Endothelial cell of umbilical vein (primary cell): Measurements from ENCODE around the gene APBB2. TPM values are rescaled to one million over a fixed set of nuclear protein-coding genes. Genes with fewer than 3 reads are reported as not detected.

ENCODE experiments used
- BruUV-seq: library from RNA; stranded (reverse); fragments of 400-500 nt; replicated peaks from 2 replicates; lab custom pipeline; 2021; lab: Mats Ljungman, UMichigan
- CTCF ChIA-PET: fragments of 300-600, 350-600 bp; sonication (Branson Sonifier 250); formaldehyde crosslinking; loops from one replicate; lab custom pipeline; 2021; ENCODE audit warnings: antibody characterized with exemption, inconsistent platforms; lab: Charles Lee
- POLR2A ChIA-PET: fragments of 300-600, 350-600 bp; sonication (Branson Sonifier 250); formaldehyde crosslinking; loops from one replicate; lab custom pipeline; 2021; ENCODE audit warnings: antibody characterized with exemption, inconsistent platforms; lab: Charles Lee
- DNase-seq: peaks from one replicate; pipeline ENCODE4 v3.0.0-alpha.2; 2011; ENCODE audit warnings: low read depth, low spot score
- FAIRE-seq: peaks from 2 replicates; lab custom pipeline; 2011; peaks lifted over from hg19 to GRCh38; lab: Jason Lieb, UNC
- H2AFZ ChIP-seq: 2 replicates; pipeline ENCODE4 v1.6.0; 2012; ENCODE audit warnings: low read depth, low read length, control low read depth, inconsistent platforms
- H3K27ac ChIP-seq: 2 replicates; pipeline ENCODE4 v1.5.1; 2011; ENCODE audit warnings: low read depth, mild to moderate bottlenecking, control low read depth, low read length, moderate library complexity; ENCODE audit not compliant: insufficient read depth
- H3K27me3 ChIP-seq, 2 experiments: 2 replicates each; pipeline versions ENCODE4 v1.6.0 to v1.6.1; 2011; ENCODE audit warnings: low read length in 2 of 2, mixed read lengths in 1 of 2; ENCODE audit not compliant: control insufficient read depth in 2 of 2, insufficient read depth in 2 of 2
- H3K36me3 ChIP-seq, 2 experiments: 2 replicates in 1 of 2; 3 replicates in 1 of 2; pipeline ENCODE4 v1.5.1; 2011; ENCODE audit warnings: low read length in 2 of 2, mild to moderate bottlenecking in 1 of 2, moderate library complexity in 1 of 2; ENCODE audit not compliant: control insufficient read depth in 2 of 2, insufficient read depth in 2 of 2; ENCODE audit errors: extremely low read depth in 1 of 2
- H3K4me1 ChIP-seq: 3 replicates; pipeline ENCODE4 v1.5.1; 2011; ENCODE audit warnings: mild to moderate bottlenecking, low read length; ENCODE audit not compliant: control insufficient read depth, insufficient read depth; ENCODE audit errors: extremely low read depth
- H3K4me2 ChIP-seq: 2 replicates; pipeline ENCODE4 v1.6.1; 2011; ENCODE audit warnings: low read length, control low read depth, mixed read lengths; ENCODE audit not compliant: insufficient read depth
- H3K4me3 ChIP-seq, 3 experiments: fragments of 200-600 bp in 1 of 3; sonication (generic), shearing (Covaris generic) in 1 of 3; replicated peaks in 1 of 3; 2 replicates each; pipeline ENCODE4 v1.5.1; 2011 to 2016; ENCODE audit warnings: control low read depth in 3 of 3, low read length in 3 of 3, mild to moderate bottlenecking in 2 of 3, inconsistent platforms in 1 of 3, low read depth in 1 of 3, moderate library complexity in 1 of 3; ENCODE audit not compliant: insufficient read depth in 1 of 3
- H3K79me2 ChIP-seq: 2 replicates; pipeline ENCODE4 v1.6.0; 2012; ENCODE audit warnings: low read length, inconsistent platforms; ENCODE audit not compliant: control insufficient read depth, insufficient read depth
- H3K9ac ChIP-seq: replicated peaks from 2 replicates; pipeline ENCODE3; 2011; ENCODE audit warnings: low read length, control low read depth; ENCODE audit not compliant: insufficient read depth; ENCODE audit errors: extremely low read depth
- H3K9me1 ChIP-seq: replicated peaks from 3 replicates; pipeline ENCODE4 v1.6.0; 2011; ENCODE audit warnings: mild to moderate bottlenecking, low read length; ENCODE audit not compliant: control insufficient read depth, insufficient read depth; ENCODE audit errors: extremely low read depth
- H3K9me3 ChIP-seq: replicated peaks from 2 replicates; pipeline ENCODE4 v1.5.1; 2012; ENCODE audit warnings: low read length, inconsistent platforms; ENCODE audit not compliant: control insufficient read depth, insufficient read depth
- H4K20me1 ChIP-seq: replicated peaks from 2 replicates; pipeline ENCODE3; 2011; ENCODE audit warnings: mild to moderate bottlenecking, low read length; ENCODE audit not compliant: control insufficient read depth, insufficient read depth; ENCODE audit errors: extremely low read depth
- CTCF ChIP-seq, 2 donors: IDR thresholded peaks; 1 replicate in 1 of 2; 2 replicates in 1 of 2; pipeline ENCODE4 v1.5.1; 2011; ENCODE audit warnings: low read length in 2 of 2, mild to moderate bottlenecking in 2 of 2, moderate library complexity in 2 of 2, control low read depth in 1 of 2, inconsistent platforms in 1 of 2, low read depth in 1 of 2; ENCODE audit not compliant: insufficient read depth in 1 of 2; ENCODE audit errors: extremely low read depth in 1 of 2
- EZH2 ChIP-seq: IDR thresholded peaks from 2 replicates; pipeline ENCODE4 v1.6.1; 2012; ENCODE audit warnings: borderline replicate concordance, low read depth, mild to moderate bottlenecking, moderate library complexity, low read length, inconsistent platforms; ENCODE audit not compliant: severe bottlenecking
- FOS ChIP-seq: IDR thresholded peaks from 2 replicates; pipeline ENCODE4 v1.6.1; 2011; ENCODE audit warnings: mild to moderate bottlenecking, low read length, moderate library complexity, borderline replicate concordance; ENCODE audit not compliant: insufficient read depth
- GATA2 ChIP-seq: IDR thresholded peaks from 2 replicates; pipeline ENCODE4 v1.7.0; 2011; ENCODE audit warnings: low read depth, mild to moderate bottlenecking, moderate library complexity, mixed read lengths, low read length; ENCODE audit not compliant: insufficient read length, insufficient read depth
- JUN ChIP-seq: IDR thresholded peaks from 2 replicates; pipeline ENCODE4 v1.6.1; 2011; ENCODE audit warnings: borderline replicate concordance, low read depth; ENCODE audit not compliant: insufficient read length, insufficient read depth
- MAX ChIP-seq: IDR thresholded peaks from 2 replicates; pipeline ENCODE4 v1.6.1; 2011; ENCODE audit not compliant: insufficient read depth, insufficient read length
- MYC ChIP-seq: IDR thresholded peaks from one replicate; pipeline ENCODE4 v1.6.1; 2011; ENCODE audit warnings: mild to moderate bottlenecking, low read depth, low read length
- POLR2A ChIP-seq: IDR thresholded peaks from 2 replicates; pipeline ENCODE4 v1.6.1; 2012; ENCODE audit warnings: low read depth, mild to moderate bottlenecking, control low read depth, low read length
- POLR2AphosphoS5 ChIP-seq: IDR thresholded peaks from 2 replicates; pipeline ENCODE4 v1.6.1; 2012; ENCODE audit warnings: low read depth, mild to moderate bottlenecking, control low read depth, low read length, moderate library complexity; ENCODE audit not compliant: insufficient read depth
- dilution Hi-C: fragments of 300-500 bp; cut with MboI; formaldehyde crosslinking; loops from one replicate; pipeline ENCODE4 v1.15.0; 2019; ENCODE audit warnings: low sequenced_read_pairs; ENCODE audit not compliant: extremely low pct_ligation_motif_present
- intact Hi-C: fragments of 100-400 bp; cut with micrococcal nuclease; formaldehyde crosslinking; loops from one replicate; pipeline ENCODE4 v1.10.0; 2022
- polyA plus RNA-seq, 4 experiments: library from polyadenylated mRNA; depleted of rRNA in 3 of 4; stranded (reverse) in 3 of 4; unstranded in 1 of 4; fragments of >200 nt; gene quantifications; 2 replicates each; pipeline versions ENCODE4 v1.2.1 to v1.2.3, GENCODE V29; 2011 to 2012; ENCODE audit warnings: missing spikeins in 1 of 4
- total RNA-seq: library from RNA; stranded (reverse); gene quantifications from 2 replicates; pipeline ENCODE4 v1.2.3, GENCODE V29; 2021

APBB2 gene
- total and polyA plus RNA-seq, 2 donors (not counting 3 experiments of a cell fraction or from before 2014, with no cell fraction given) = 79.8 to 124 TPM

- no peak for TF ChIP-seq MYC
- TF ChIP-seq FOS = no peak
- TF ChIP-seq GATA2 = no peak
- TF ChIP-seq POLR2A = no peak
- TF ChIP-seq JUN = no peak
- TF ChIP-seq CTCF (IDR thresholded peaks at IDR 0.05; ENCODE audit: extremely low read depth in 1 of 2, insufficient read depth in 1 of 2, low read depth in 1 of 2, low read length in 2 of 2) = no peak
- no peak for TF ChIP-seq POLR2AphosphoS5
- dilution Hi-C loops (no loop called here), intact Hi-C loops (no loop called here)
- Histone ChIP-seq H3K36me3 (no peaks in the 10 kb centered on the region), H3K27ac (no peak overlapping the region), H3K9me3 (no peaks in the 10 kb centered on the region), H2AFZ (no peak overlapping the region), H3K4me2 (no peak overlapping the region), H4K20me1 (no peaks in the 10 kb centered on the region), H3K4me3 (no peak overlapping the region), H3K9me1 (no peaks in the 10 kb centered on the region), H3K79me2 (no peaks in the 10 kb centered on the region), H3K9ac (no peak overlapping the region), H3K4me1 (no peaks in the 10 kb centered on the region), H3K27me3 (peaks cover 2% of the 10 kb centered on the region in 2 experiments)
- POLR2A ChIA-PET = no interaction called here
- CTCF ChIA-PET = no interaction called here
- DNase-seq (no peak), FAIRE-seq (no peak)
- BruUV-seq = no TSS peak
These were observed 445.1 kb downstream of the APBB2 start for GRCh38 chr4:40769266-40769665.

GRCh38 chr4:40763228-40763716 lies 451.1 kb downstream of the APBB2 start:
- TF ChIP-seq EZH2 (no peak), POLR2A (no peak), JUN (no peak), GATA2 (no peak), POLR2AphosphoS5 (no peak), CTCF (IDR thresholded peaks at IDR 0.05; ENCODE audit: extremely low read depth in 1 of 2, insufficient read depth in 1 of 2, low read depth in 1 of 2, low read length in 2 of 2) (no peak), FOS (no peak), MAX (no peak)
- Histone ChIP-seq H4K20me1 (no peaks in the 10 kb centered on the region), H3K27ac (no peak overlapping the region), H3K36me3 (no peaks in the 10 kb centered on the region), H3K27me3 (peaks cover 0 to 2% of the 10 kb centered on the region in 2 experiments), H3K4me2 (no peak overlapping the region), H3K9ac (no peak overlapping the region), H3K9me3 (no peaks in the 10 kb centered on the region), H3K79me2 (no peaks in the 10 kb centered on the region), H2AFZ (no peak overlapping the region), H3K4me3 (no peak overlapping the region), H3K4me1 (no peaks in the 10 kb centered on the region), H3K9me1 (no peaks in the 10 kb centered on the region)
- intact Hi-C loops = no loop called here
- no peak for DNase-seq
- POLR2A ChIA-PET = no interaction called here
- CTCF ChIA-PET = no interaction called here
- BruUV-seq = no TSS peak
- FAIRE-seq = no peak
- dilution Hi-C loops = no loop called here
